Progenitor cell of endocrine pancreas (in vitro differentiated cells): Measurements from ENCODE around the gene RHOBTB1. TPM values are rescaled to one million over a fixed set of nuclear protein-coding genes. Genes with fewer than 3 reads are reported as not detected.
"Not testable (repeated sequence)": the region's sequence is repeated elsewhere in the genome, so short reads cannot be mapped to it uniquely, and the experiment has no call there.

Experiments used
- DNase-seq: peaks from one replicate; pipeline ENCODE4 v3.0.0; 2021; ENCODE audit warnings: low spot score; ENCODE audit not compliant: unreplicated experiment
- H3K27ac Mint-ChIP-seq: 2 replicates; pipeline ENCODE4 v1.8.0; 2021; ENCODE audit warnings: mild to moderate bottlenecking, moderate library complexity, mixed read lengths
- H3K27me3 Mint-ChIP-seq: 2 replicates; pipeline ENCODE4 v1.8.0; 2021; ENCODE audit warnings: mixed read lengths
- H3K36me3 Mint-ChIP-seq: 2 replicates; pipeline ENCODE4 v1.8.0; 2022; ENCODE audit warnings: mixed read lengths; ENCODE audit not compliant: insufficient read depth
- H3K4me1 Mint-ChIP-seq: 2 replicates; pipeline ENCODE4 v1.8.0; 2021; ENCODE audit warnings: low read depth, mixed read lengths
- H3K4me3 Mint-ChIP-seq: 2 replicates; pipeline ENCODE4 v1.8.0; 2021; ENCODE audit warnings: low read depth, mild to moderate bottlenecking, moderate library complexity, mixed read lengths
- H3K9me3 Mint-ChIP-seq: 2 replicates; pipeline ENCODE4 v1.8.0; 2021; ENCODE audit warnings: low read depth, mixed read lengths
- CTCF ChIP-seq: fragments of 200-600 bp; sonication (generic); IDR thresholded peaks from one replicate; pipeline ENCODE4 v1.5.0; 2021; ENCODE audit warnings: antibody characterized with exemption, mild to moderate bottlenecking; ENCODE audit not compliant: unreplicated experiment
- total RNA-seq: library from RNA; stranded (reverse); gene quantifications from 2 replicates; pipeline ENCODE4 v1.2.1, GENCODE V29; 2021

Gene RHOBTB1
- total RNA-seq, 1 donor from 2014 or later, result 21.7 TPM

GRCh38 chr10:60842694-60843093, 101.3 kb downstream of the RHOBTB1 start:
- Mint-ChIP-seq H3K4me3 (no peak overlapping the region), H3K27ac (no peak overlapping the region), H3K27me3 (peaks cover 3% of the 10 kb centered on the region), H3K9me3 (no peaks in the 10 kb centered on the region), H3K4me1 (no peaks in the 10 kb centered on the region), H3K36me3 (no peaks in the 10 kb centered on the region)
- no peak for TF ChIP-seq CTCF
- no peak for DNase-seq

DNA sequence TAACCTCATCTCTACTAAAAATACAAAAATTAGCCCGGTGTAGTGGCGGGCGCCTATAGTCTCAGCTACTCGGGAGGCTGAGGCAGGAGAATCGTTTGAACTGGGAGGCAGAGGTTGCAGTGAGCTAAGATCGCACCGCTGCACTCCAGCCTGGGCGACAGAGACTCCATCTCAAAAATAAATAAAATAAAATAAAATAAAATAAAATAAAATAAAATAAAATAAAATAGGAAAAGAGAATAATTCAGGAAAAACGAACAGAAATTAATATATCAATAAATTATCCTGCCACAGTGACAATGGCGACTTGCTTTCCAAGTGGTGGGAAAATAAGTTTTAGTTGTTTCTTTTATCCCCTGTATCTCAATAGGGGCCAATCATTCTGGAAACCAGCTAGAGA, 102.8 kb downstream of the RHOBTB1 start:
- not testable (repeated sequence) for H3K36me3 Mint-ChIP-seq, DNase-seq, H3K27me3 Mint-ChIP-seq, H3K4me1 Mint-ChIP-seq, H3K27ac Mint-ChIP-seq, H3K4me3 Mint-ChIP-seq, H3K9me3 Mint-ChIP-seq

GRCh38 chr10:60835049-60835448, 108.9 kb downstream of the RHOBTB1 start:
- H3K4me3 Mint-ChIP-seq, result no peak overlapping the region
- no peaks in the 10 kb centered on the region for H3K4me1 Mint-ChIP-seq
- H3K27ac Mint-ChIP-seq, result no peak overlapping the region
- H3K9me3 Mint-ChIP-seq, result no peaks in the 10 kb centered on the region
- no peak for TF ChIP-seq CTCF
- DNase-seq, result no peak
- peaks cover 3% of the 10 kb centered on the region for H3K27me3 Mint-ChIP-seq
- H3K36me3 Mint-ChIP-seq, result no peaks in the 10 kb centered on the region

- DNase-seq, result no peak
- H3K27ac Mint-ChIP-seq, result no peak overlapping the region
- TF ChIP-seq CTCF, result no peak
- no peaks in the 10 kb centered on the region for H3K4me1 Mint-ChIP-seq
- no peak overlapping the region for H3K4me3 Mint-ChIP-seq
- H3K36me3 Mint-ChIP-seq, result no peaks in the 10 kb centered on the region
- peaks cover 3% of the 10 kb centered on the region for H3K27me3 Mint-ChIP-seq
- H3K9me3 Mint-ChIP-seq, result no peaks in the 10 kb centered on the region
Observed at GRCh38 chr10:60834401-60834800, 109.6 kb downstream of the RHOBTB1 start.

GRCh38 chr10:60832136-60832535, 111.8 kb downstream of the RHOBTB1 start:
- not testable (repeated sequence) for H3K27ac Mint-ChIP-seq, H3K4me1 Mint-ChIP-seq, H3K9me3 Mint-ChIP-seq

GRCh38 chr10:60828489-60828852, 115.5 kb downstream of the RHOBTB1 start:
- Mint-ChIP-seq H3K27me3 (no peaks in the 10 kb centered on the region), H3K4me1 (no peaks in the 10 kb centered on the region), H3K36me3 (no peaks in the 10 kb centered on the region), H3K27ac (no peak overlapping the region), H3K4me3 (no peak overlapping the region), H3K9me3 (no peaks in the 10 kb centered on the region)
- no peak for DNase-seq
- no peak for TF ChIP-seq CTCF

More at GRCh38 chr10:60832136-60832535, 111.8 kb downstream of the RHOBTB1 start:
- not testable (repeated sequence) for H3K27me3 Mint-ChIP-seq, DNase-seq, H3K4me3 Mint-ChIP-seq, H3K36me3 Mint-ChIP-seq
